Astrocyte (in vitro differentiated cells and primary cell): ENCODE measurements around the gene PCBP1. TPM values are rescaled to one million over a fixed set of nuclear protein-coding genes. Genes with fewer than 3 reads are reported as not detected.
"Not testable (repeated sequence)": the region's sequence is repeated elsewhere in the genome, so short reads cannot be mapped to it uniquely, and the experiment has no call there.

ENCODE experiments used
- DNase-seq: peaks from one replicate; pipeline ENCODE4 v3.0.0-alpha.2; 2010; ENCODE audit warnings: low read depth
- FAIRE-seq: peaks from 2 replicates; lab custom pipeline; 2011; peaks lifted over from hg19 to GRCh38; lab: Jason Lieb, UNC
- H2AFZ ChIP-seq: 2 replicates; pipeline ENCODE4 v1.6.0; 2012; ENCODE audit warnings: low read depth, low read length, inconsistent platforms
- H3K27ac ChIP-seq: 2 replicates; pipeline ENCODE4 v1.5.1; 2011; ENCODE audit warnings: low read depth, low read length, inconsistent platforms
- H3K27me3 ChIP-seq: 2 replicates; pipeline ENCODE4 v1.6.0; 2011; ENCODE audit warnings: low read length, inconsistent platforms; ENCODE audit not compliant: insufficient read depth
- H3K36me3 ChIP-seq: 2 replicates; pipeline ENCODE4 v1.5.1; 2011; ENCODE audit warnings: low read length, inconsistent platforms; ENCODE audit not compliant: insufficient read depth
- H3K4me1 ChIP-seq: 2 replicates; pipeline ENCODE4 v1.5.1; 2011; ENCODE audit warnings: low read length, inconsistent platforms; ENCODE audit not compliant: insufficient read depth
- H3K4me2 ChIP-seq: 2 replicates; pipeline ENCODE4 v1.6.0; 2012; ENCODE audit warnings: low read length, inconsistent platforms
- H3K4me3 ChIP-seq: 2 replicates; pipeline ENCODE4 v1.5.1; 2011; ENCODE audit warnings: low read depth, mild to moderate bottlenecking, low read length, inconsistent platforms; ENCODE audit not compliant: insufficient read depth
- H3K79me2 ChIP-seq: 2 replicates; pipeline ENCODE4 v1.6.0; 2012; ENCODE audit warnings: mild to moderate bottlenecking, low read length, inconsistent platforms; ENCODE audit not compliant: insufficient read depth
- H3K9ac ChIP-seq: 2 replicates; pipeline ENCODE4 v1.6.0; 2012; ENCODE audit warnings: mild to moderate bottlenecking, low read length, inconsistent platforms
- H3K9me3 ChIP-seq: 2 replicates; pipeline ENCODE4 v1.5.1; 2012; ENCODE audit warnings: low read depth, mild to moderate bottlenecking, low read length, inconsistent platforms; ENCODE audit not compliant: insufficient read depth
- H4K20me1 ChIP-seq: 2 replicates; pipeline ENCODE4 v1.6.0; 2012; ENCODE audit warnings: low read length, inconsistent platforms; ENCODE audit not compliant: insufficient read depth
- H3K27ac Mint-ChIP-seq: one replicate; pipeline ENCODE4 v1.8.0; 2021; ENCODE audit warnings: mild to moderate bottlenecking, mixed read lengths; ENCODE audit not compliant: unreplicated experiment
- H3K27me3 Mint-ChIP-seq: one replicate; pipeline ENCODE4 v1.8.0; 2021; ENCODE audit warnings: low read depth, mixed read lengths; ENCODE audit not compliant: unreplicated experiment
- H3K36me3 Mint-ChIP-seq: one replicate; pipeline ENCODE4 v1.8.0; 2021; ENCODE audit warnings: low read depth, mixed read lengths; ENCODE audit not compliant: unreplicated experiment
- H3K4me1 Mint-ChIP-seq: one replicate; pipeline ENCODE4 v1.8.0; 2021; ENCODE audit warnings: low read depth, mixed read lengths; ENCODE audit not compliant: unreplicated experiment
- H3K4me3 Mint-ChIP-seq: one replicate; pipeline ENCODE4 v1.8.0; 2021; ENCODE audit warnings: mild to moderate bottlenecking, moderate library complexity, mixed read lengths; ENCODE audit not compliant: unreplicated experiment
- H3K9me3 Mint-ChIP-seq: one replicate; pipeline ENCODE4 v1.8.0; 2021; ENCODE audit warnings: mild to moderate bottlenecking, mixed read lengths; ENCODE audit not compliant: unreplicated experiment
- EZH2 ChIP-seq: IDR thresholded peaks from 2 replicates; pipeline ENCODE4 v1.6.1; 2012; ENCODE audit warnings: mild to moderate bottlenecking, low read length, inconsistent platforms; ENCODE audit not compliant: insufficient read depth
- total RNA-seq: library from RNA; stranded (reverse); gene quantifications from 2 replicates; pipeline ENCODE4 v1.2.1, GENCODE V29; 2021
- TF ChIP-seq, protein P1 (sequence below): IDR thresholded peaks from 2 replicates; pipeline ENCODE4 v1.5.1; 2011; ENCODE audit warnings: low read depth, mild to moderate bottlenecking, inconsistent platforms, low read length, moderate library complexity; ENCODE audit not compliant: insufficient read depth

The PCBP1 gene
- total RNA-seq, 1 donor from 2014 or later, result 205 TPM

DNA sequence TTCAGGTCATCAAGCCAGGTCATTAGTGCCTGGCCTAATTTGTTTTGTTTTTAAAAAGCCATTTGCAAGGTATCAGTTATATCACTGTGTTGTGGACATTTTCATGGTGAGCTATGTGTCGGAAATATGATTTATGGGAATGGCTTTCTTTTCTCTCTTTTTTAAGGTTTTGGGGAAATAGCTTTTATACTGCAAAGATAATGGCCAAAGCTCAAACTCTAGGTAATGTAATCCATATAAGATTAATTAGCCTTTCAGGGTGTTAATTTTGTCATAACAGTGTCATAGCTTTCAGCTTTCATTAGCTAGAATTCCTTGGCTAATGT, 45.8 kb downstream of the PCBP1 start:
- H3K27me3 Mint-ChIP-seq, result no peaks in the 10 kb centered on the region
- H3K9ac ChIP-seq, result peak overlapping the region; percentile 77

DNA sequence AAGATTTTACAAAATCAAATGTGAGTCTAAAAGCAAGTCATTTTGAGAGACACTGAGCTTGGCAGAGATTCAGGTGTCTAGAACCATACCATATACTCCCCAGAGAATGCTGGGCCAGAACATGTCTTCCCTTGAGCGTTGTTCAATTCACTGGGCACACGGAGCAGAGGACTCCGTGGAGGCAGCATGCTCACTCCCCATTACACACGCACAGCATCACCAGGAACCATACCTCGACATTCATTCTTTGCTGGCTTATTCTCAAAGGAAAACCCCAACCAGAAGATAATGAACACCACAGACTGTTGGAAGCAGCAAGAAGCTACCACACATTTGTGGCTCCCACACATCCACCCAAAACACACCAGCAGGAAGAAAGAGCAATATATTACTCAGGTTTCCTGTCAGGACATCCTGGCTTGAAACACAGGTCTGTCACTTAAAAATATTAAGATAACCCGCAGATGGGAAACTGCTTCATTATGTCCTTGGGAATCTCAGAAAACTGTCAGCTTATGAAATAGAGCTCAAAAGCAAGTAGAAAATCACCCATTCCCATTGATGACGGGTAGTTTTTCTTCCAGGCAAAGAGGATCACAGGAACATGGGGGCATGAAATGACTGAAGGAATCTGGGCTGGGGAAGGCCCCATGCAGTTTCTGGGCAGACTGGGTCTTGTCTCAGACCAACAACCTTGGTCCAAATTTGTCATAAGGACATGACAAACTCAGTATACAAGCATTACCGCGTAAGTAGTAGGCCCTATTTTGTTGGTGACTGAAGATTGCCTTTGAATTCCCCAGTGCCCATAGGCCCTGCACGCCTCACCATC, 46.4 kb downstream of the PCBP1 start:
- Histone ChIP-seq H3K27me3 (no peaks in the 10 kb centered on the region), H3K36me3 (no peaks in the 10 kb centered on the region), H3K79me2 (no peaks in the 10 kb centered on the region), H3K4me1 (peaks cover 32% of the 10 kb centered on the region), H3K9ac (peak overlapping the region; percentile 77), H3K4me3 (peak overlapping the region; percentile 36), H3K4me2 (peak overlapping the region; percentile 85), H3K27ac (peak overlapping the region; percentile 78), H2AFZ (no peak overlapping the region), H3K9me3 (no peaks in the 10 kb centered on the region), H4K20me1 (no peaks in the 10 kb centered on the region)
- FAIRE-seq (no peak), DNase-seq (peak; percentile 93)
- no peaks in the 10 kb centered on the region for H3K36me3 Mint-ChIP-seq
- H3K4me3 Mint-ChIP-seq, result no peak overlapping the region
- no peaks in the 10 kb centered on the region for H3K9me3 Mint-ChIP-seq
- no peak for TF ChIP-seq EZH2
- TF ChIP-seq, protein P1, sequence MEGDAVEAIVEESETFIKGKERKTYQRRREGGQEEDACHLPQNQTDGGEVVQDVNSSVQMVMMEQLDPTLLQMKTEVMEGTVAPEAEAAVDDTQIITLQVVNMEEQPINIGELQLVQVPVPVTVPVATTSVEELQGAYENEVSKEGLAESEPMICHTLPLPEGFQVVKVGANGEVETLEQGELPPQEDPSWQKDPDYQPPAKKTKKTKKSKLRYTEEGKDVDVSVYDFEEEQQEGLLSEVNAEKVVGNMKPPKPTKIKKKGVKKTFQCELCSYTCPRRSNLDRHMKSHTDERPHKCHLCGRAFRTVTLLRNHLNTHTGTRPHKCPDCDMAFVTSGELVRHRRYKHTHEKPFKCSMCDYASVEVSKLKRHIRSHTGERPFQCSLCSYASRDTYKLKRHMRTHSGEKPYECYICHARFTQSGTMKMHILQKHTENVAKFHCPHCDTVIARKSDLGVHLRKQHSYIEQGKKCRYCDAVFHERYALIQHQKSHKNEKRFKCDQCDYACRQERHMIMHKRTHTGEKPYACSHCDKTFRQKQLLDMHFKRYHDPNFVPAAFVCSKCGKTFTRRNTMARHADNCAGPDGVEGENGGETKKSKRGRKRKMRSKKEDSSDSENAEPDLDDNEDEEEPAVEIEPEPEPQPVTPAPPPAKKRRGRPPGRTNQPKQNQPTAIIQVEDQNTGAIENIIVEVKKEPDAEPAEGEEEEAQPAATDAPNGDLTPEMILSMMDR, result no peak
- H3K27me3 Mint-ChIP-seq, result no peaks in the 10 kb centered on the region
- H3K27ac Mint-ChIP-seq, result peak overlapping the region; percentile 64
- H3K4me1 Mint-ChIP-seq, result peaks cover 28% of the 10 kb centered on the region

More for the DNA sequence above, 45.8 kb downstream of the PCBP1 start:
- TF ChIP-seq, protein P1, result no peak
- TF ChIP-seq EZH2, result no peak
- Mint-ChIP-seq H3K9me3 (no peaks in the 10 kb centered on the region), H3K36me3 (no peaks in the 10 kb centered on the region), H3K27ac (peak overlapping the region; percentile 86), H3K4me1 (peaks cover 28% of the 10 kb centered on the region), H3K4me3 (no peak overlapping the region)
- Histone ChIP-seq H3K79me2 (no peaks in the 10 kb centered on the region), H3K4me1 (peaks cover 32% of the 10 kb centered on the region), H3K9me3 (no peaks in the 10 kb centered on the region), H4K20me1 (no peaks in the 10 kb centered on the region), H2AFZ (peak overlapping the region; percentile 84), H3K27me3 (no peaks in the 10 kb centered on the region), H3K4me3 (peak overlapping the region; percentile 36), H3K27ac (peak overlapping the region; percentile 78), H3K36me3 (no peaks in the 10 kb centered on the region), H3K4me2 (peak overlapping the region; percentile 85)
- DNase-seq, result no peak
- FAIRE-seq, result no peak

DNA sequence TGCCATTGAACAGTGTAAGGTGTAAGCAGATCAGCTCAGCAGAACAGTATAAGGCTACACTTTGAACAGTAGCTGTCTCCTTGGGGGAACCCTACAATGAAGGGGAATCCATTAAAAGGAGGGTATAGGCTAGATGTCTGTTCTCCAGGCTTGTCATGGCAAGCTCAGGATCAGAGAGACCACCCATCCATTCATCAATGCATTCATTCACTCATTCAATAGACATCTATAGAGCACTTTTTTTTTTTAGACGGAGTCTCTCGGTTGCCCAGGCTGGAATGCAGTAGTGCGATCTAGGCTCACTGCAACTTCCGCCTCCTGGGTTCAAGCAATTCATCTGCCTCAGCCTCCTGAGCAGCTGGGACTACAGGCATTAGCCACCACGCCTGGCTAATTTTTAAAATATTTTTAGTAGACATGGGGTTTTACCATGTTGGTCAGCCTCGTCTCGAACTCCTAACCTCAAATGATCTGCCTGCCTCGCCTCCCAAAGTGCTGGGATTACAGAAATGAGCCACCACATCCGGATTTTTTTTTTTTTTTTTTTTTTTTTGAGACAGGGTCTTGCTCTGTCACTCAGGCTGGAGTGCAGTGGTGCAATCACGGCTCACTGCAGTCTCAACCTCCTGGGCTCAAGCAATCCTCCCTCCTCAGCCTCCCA, 47.2 kb downstream of the PCBP1 start:
- H2AFZ ChIP-seq, H3K27ac Mint-ChIP-seq, H3K79me2 ChIP-seq, H3K27ac ChIP-seq, H3K36me3 ChIP-seq, DNase-seq, H3K4me2 ChIP-seq, FAIRE-seq, H3K9me3 Mint-ChIP-seq, H3K36me3 Mint-ChIP-seq, H3K4me3 Mint-ChIP-seq, H3K27me3 ChIP-seq, H3K4me3 ChIP-seq, H3K9me3 ChIP-seq, H3K9ac ChIP-seq, H3K27me3 Mint-ChIP-seq, H4K20me1 ChIP-seq: not testable (repeated sequence)
- H3K4me1 ChIP-seq, result peaks cover 32% of the 10 kb centered on the region
- peaks cover 28% of the 10 kb centered on the region for H3K4me1 Mint-ChIP-seq

Other genes starting within 250 kb of the PCBP1 start
- 67.7 and 69.3 TPM in 2 replicates for gene SNRNP27, start 193.5 kb upstream of the PCBP1 start, total RNA-seq
- gene MXD1, start 172.4 kb upstream of the PCBP1 start, total RNA-seq, result 26.2 and 29.2 TPM in 2 replicates
- gene ASPRV1, start 125.8 kb upstream of the PCBP1 start, total RNA-seq, result 0.23 and 0.26 TPM in 2 replicates
- gene C2orf42, start 103.5 kb downstream of the PCBP1 start, total RNA-seq, result 15.2 and 20.7 TPM in 2 replicates
- gene TIA1, start 161.2 kb downstream of the PCBP1 start, total RNA-seq, result 104 and 112 TPM in 2 replicates
- 93.5 and 94.0 TPM in 2 replicates for gene PCYOX1, start 170.7 kb downstream of the PCBP1 start, total RNA-seq
- 166 and 174 TPM in 2 replicates for gene SNRPG, start 206.3 kb downstream of the PCBP1 start, total RNA-seq
- 32.0 and 32.8 TPM in 2 replicates for gene FAM136A, start 214.6 kb downstream of the PCBP1 start, total RNA-seq